ENCODE results near the gene RHPN2.
"Not testable (repeated sequence)": the region's sequence is repeated elsewhere in the genome, so short reads cannot be mapped to it uniquely, and the experiment has no call there.

Gene RHPN2

DNA sequence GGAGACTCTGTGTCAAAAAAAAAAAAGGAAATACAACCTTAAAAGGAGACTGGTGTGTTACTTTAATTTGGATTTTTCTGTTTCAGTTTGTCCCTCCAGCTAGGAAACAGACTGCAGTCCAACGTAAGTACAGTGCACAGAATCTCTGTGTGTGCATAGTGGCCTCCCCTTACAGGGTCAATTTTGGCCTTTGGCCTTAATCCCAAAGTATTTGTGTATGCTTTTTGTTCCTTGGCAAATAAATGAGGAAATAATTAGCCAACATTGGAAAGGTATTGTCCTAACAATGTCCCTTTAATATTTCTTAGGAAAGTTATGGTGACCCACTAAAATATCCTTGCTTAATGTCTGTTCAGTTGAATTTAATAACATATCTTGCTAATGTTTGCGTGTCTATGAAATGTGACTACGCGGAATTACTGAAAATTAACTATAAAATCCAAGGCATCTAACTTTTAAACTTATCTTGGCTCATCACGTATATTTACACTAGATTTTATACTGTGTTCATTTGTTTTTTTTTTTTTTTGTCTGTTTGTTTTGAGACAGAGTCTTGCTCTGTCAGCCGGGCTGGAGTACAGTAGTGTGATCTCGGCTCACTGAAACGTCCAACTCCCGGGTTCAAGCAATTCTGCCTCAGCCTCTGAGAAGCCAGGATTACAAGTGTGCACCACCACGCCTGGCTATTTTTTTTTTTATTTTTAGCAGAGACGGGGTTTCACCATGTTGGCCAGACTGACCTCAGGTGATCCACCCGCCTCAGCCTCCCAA, 39.0 kb downstream of the RHPN2 start:
- not testable (repeated sequence) for DNase-seq

- DNase-seq: no peak
Measured at GRCh38 chr19:33024398-33024797, 40.3 kb downstream of the RHPN2 start.

- DNase-seq: peak in 1 of 2 experiments; percentile 5
Measured at GRCh38 chr19:33022472-33023116, 42.1 kb downstream of the RHPN2 start.

DNA sequence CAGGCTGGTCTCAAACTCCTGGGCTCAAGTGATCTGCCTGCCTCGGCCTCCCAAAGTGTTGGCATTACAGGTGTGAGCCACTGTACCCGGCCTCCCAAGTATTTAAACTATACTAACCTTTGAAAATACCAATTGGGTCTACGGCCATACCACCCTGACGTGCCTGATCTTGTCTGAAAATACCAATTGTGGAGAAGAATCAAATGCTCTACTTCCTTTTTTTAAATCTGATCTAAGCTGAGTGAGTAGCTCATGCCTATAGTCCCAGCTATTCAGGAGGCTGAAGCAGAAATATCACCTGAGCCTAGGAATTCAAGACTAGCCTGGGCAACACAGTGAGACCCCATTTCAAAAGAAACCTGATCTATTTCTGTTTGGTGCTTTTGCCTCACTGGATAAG, 53.8 kb downstream of the RHPN2 start:
- not testable (repeated sequence) for DNase-seq

DNA sequence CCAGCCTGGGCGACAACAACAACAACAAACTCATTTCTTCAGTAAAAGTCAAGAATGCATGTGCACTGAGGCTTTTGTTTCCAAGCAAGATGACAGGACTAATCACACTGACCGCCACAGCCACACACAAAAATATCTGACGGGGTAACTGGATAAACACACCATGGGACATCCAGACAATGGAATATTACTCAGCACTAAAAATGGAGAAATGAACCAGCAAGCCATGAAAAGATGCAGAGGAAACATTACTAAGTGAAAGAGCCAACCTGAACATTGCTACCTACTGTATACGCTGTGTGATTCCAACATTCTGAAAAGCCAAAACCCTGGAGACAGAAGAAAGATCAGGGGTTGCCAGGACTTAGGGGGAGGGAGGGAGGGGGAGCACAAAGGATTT, 56.0 kb downstream of the RHPN2 start:
- DNase-seq: no peak

- peak; percentile 74 to 91 for DNase-seq
Measured at GRCh38 chr19:33005440-33005839, 59.2 kb downstream of the RHPN2 start.

GRCh38 chr19:33003424-33004024, 61.2 kb downstream of the RHPN2 start:
- DNase-seq: not testable (repeated sequence)

- DNase-seq: not testable (repeated sequence)
Measured at GRCh38 chr19:33002126-33002865, 62.4 kb downstream of the RHPN2 start.

DNA sequence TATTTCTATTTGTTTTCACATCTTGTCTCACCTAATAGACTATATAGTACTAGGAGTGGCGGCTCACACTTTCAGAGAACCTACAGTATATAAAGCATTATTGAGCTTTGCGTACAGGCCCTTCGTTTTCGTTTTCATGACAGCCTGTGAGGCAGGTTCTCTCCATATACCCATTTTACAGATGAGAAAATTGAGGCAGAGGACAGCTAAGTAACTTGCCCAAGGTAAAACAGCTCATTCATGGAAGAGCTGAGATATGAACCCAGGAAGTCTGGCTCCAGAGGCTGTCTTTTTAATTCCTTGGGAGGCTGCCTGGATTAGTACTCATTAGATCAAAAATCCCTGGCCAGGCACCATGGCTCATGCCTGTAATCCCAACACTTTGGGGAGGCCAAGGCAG, 63.8 kb downstream of the RHPN2 start:
- no peak for DNase-seq

GRCh38 chr19:33000510-33000909, 64.2 kb downstream of the RHPN2 start:
- no peak for DNase-seq

GRCh38 chr19:32998722-32999121, 66.0 kb downstream of the RHPN2 start:
- no peak for DNase-seq

DNA sequence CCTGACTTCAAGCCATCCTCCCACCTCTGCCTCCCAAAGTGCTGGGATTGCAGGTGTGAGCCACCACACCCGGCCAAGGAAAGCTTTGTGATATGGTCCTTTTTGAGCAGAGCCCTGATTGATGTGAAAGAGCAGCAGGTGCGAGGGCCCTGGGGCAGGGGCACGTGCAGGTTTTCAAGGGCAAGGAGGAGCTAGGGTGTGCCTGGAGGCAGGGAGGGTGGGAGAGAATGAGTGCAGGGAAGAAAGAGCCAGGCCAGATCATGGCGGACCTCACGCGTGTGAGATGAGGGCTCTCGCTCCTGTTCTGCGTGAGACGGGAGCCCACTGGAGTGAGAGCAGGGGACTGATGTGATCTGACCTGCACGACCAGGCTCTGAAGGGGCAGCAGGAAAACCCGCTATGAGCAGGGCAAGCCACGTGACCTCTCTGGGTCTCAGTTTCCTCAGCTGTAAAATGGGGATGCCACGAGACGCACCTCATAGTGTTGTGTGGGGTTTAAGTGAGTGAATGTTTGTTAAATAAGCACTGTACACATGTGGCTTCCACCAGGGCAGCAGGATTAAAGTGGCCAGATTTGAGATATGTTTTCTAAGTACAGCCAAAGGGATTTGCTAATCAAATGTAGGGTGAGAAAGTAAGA, 66.9 kb downstream of the RHPN2 start:
- no peak for DNase-seq

GRCh38 chr19:32997061-32997464, 67.6 kb downstream of the RHPN2 start:
- DNase-seq: not testable (repeated sequence)

DNA sequence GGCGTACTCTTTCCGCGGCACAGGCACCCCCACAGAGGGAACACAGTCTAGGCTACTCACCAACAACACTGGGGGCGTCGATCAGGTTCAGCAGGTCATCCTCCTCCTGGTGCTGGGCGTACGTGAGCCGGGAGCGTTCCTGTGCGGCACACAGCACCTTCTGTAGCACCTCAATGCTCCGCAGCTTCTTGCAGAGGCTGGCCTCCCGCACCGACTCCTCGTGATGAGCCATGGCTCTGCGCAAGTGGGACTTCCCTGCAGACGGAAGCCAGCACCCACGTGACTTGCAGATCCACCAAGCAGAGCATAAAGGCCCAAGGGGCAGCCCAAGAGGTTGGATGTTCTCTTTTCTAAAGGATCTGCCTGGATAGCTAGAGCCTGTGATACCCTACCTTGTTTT, 68.7 kb downstream of the RHPN2 start:
- DNase-seq: not testable (repeated sequence)

DNA sequence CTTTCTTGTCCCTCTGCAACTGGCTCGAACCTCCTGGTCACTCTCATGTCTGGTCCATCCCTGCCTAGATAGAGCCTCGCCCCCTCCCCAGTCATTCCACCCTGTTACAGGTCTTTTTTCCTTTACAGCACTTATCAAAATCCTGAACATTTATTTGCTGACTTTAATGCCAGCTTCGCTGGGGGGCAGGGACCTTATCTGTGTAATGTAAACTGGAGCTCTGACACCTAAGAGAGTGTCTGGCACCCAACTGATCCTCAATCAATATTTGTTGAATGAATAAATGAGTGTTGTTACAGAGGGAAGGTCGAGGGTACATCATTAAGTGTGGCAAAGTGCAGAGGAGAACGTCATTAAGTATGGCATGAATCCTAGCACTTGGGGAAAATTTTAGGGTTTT, 76.0 kb downstream of the RHPN2 start:
- DNase-seq: no peak

DNA sequence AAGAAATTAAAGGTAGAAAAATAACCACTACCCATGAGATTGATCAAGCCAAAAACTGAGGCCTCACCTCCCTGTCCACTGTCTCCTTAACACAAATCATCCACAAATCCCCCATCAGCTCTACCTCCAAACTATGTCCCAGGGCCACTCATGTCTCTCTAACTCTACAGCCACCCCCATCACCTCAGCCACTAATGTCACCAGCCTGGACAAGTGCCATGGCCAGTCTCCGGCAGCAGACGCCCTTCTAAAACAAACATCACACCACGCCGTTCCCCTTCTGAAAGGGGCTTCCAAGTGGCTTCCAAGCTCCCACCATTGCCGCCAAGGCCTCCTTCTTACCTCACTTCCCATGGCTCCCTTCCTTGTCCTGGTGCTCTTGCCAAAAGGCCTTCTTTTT, 76.4 kb downstream of the RHPN2 start:
- DNase-seq: not testable (repeated sequence)

DNA sequence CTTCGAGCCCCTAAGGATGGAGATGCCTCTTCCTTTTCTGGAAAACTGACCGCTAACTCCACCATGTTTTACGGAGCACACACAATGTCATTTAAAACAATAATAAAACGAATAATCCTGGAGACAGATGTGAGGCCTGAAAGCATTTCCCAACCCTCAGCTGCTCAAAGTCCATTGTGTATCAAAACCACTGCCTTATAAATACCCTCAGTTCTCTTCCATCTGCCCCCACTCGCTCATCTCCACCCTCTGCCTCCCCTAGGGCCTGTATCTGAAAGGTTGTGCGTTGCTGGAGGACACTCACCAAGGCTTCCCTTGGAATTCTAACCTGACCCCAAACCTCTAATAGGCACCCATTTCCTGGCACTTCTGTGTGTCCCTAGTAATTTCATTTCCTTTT, 82.2 kb downstream of the RHPN2 start:
- DNase-seq: not testable (repeated sequence)

- not testable (repeated sequence) for DNase-seq
Measured at GRCh38 chr19:32979807-32980206, 84.9 kb downstream of the RHPN2 start.

GRCh38 chr19:32977813-32978212, 86.9 kb downstream of the RHPN2 start:
- not testable (repeated sequence) for DNase-seq

DNA sequence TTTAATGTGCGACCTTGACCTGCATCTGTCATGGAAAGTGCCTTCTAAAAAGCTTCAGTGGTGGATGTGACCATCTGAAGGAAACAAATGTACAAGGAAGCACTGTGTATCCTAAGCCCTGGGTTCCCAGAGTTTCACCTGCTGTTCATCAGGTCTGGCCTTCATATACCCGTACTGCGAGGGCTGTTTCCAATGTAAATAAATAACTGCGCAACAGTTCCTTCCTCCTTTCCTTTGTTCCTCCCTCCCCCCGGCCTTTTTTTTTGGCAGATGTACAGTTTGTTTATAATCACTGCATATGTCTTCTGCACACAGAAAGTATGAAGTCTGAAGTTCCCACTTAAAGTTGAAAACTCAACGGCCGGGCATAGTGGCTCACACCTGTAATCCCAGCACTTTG, 87.4 kb downstream of the RHPN2 start:
- DNase-seq: no peak

DNA sequence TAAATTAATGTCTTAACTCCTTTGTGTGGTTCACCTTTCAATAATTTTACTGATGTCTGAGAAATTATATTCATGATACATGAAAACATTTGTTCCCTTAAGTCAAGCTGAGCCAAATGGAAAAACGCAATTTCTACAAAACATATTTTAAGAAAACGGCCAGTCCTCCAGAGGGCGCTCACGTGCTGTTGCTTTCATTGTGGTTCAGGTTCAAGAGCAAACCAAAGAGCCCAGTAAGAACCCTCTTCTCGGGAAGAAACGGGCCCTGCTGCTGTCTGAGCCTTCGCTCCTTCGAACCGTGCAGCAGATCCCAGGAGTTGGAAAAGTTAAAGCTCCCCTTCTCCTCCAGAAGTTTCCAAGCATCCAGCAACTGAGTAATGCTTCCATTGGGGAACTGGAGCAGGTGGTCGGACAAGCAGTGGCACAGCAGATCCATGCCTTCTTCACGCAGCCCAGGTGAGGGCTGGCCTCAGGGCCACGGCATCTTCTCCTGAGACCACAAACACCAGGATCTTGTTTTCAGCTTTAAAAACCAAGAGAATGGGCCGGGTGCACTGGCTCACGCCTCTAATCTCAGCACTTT, 88.4 kb downstream of the RHPN2 start:
- DNase-seq: peak; percentile 43 to 86
